GM19372 (cell line): Measurements from ENCODE around the gene MIER3.
A peak's percentile ranks its signal among the peaks of the same experiment; 100 is the strongest.

ENCODE experiments used
- ATAC-seq: cut with Tn5 transposase; IDR thresholded peaks from one replicate; pipeline ENCODE4 v1.9.1; 2021; ENCODE audit warnings: mild to moderate bottlenecking, low read depth, moderate library complexity; ENCODE audit not compliant: unreplicated experiment

MIER3 gene

DNA sequence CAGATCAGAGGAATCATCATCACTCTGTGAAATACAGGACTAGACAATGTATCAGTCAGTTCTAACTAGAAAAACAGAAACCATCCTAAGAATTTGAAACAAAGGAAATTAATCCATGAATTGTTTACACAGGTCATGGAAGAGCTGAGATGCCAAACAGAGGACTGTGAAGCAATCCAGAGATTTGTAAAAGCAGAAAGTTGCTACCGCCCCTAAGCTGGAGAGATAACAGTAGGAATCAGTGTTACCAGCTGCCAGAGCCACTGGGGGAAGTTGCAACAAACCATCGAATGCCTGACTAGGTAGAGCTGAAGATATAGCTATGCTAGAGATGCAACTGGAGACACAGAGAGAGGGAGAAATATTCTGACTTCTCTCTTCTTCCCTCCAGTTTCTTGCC lies 10.4 kb upstream of the MIER3 start:
- ATAC-seq: no peak

GRCh38 chr5:56961746-56962145 lies 9.8 kb upstream of the MIER3 start:
- no peak for ATAC-seq

GRCh38 chr5:56959326-56959725 lies 7.4 kb upstream of the MIER3 start:
- ATAC-seq: no peak

DNA sequence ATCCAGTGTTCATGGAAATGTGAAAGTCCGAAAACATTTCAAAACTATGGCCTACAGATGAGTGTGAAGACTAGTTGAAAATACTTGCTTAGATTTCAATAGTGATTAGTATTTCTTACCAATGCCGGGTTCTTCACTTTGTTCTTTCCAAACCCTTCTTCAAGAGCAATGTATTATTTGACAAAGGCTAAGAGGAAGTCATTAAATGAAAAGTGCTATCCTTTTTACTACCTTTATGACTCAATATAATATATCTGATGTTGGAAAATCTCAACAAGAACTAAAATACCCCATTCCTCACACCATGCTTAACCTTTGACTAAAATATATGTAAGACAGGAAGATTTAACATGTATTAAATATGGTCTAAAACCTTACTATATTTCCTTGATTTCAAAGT lies 6.7 kb upstream of the MIER3 start:
- no peak for ATAC-seq

DNA sequence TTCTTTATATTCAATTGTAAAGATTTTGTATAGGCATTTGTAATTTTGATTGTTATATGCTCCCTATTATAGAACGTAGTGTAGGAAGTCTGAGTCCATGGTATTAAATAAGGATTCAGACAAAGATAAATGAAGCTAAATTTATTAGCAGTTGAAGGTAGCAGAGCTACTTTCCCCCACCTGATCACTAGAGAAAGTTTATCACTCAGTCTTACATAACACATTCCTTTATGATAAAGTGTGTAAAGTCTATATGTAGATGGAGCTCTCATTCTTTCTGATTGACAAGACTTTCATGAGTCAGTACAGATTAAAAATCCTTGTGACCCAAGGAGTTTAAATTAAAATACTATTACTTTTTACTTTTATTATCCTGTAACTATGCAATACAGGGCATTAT lies 2.3 kb upstream of the MIER3 start:
- no peak for ATAC-seq

DNA sequence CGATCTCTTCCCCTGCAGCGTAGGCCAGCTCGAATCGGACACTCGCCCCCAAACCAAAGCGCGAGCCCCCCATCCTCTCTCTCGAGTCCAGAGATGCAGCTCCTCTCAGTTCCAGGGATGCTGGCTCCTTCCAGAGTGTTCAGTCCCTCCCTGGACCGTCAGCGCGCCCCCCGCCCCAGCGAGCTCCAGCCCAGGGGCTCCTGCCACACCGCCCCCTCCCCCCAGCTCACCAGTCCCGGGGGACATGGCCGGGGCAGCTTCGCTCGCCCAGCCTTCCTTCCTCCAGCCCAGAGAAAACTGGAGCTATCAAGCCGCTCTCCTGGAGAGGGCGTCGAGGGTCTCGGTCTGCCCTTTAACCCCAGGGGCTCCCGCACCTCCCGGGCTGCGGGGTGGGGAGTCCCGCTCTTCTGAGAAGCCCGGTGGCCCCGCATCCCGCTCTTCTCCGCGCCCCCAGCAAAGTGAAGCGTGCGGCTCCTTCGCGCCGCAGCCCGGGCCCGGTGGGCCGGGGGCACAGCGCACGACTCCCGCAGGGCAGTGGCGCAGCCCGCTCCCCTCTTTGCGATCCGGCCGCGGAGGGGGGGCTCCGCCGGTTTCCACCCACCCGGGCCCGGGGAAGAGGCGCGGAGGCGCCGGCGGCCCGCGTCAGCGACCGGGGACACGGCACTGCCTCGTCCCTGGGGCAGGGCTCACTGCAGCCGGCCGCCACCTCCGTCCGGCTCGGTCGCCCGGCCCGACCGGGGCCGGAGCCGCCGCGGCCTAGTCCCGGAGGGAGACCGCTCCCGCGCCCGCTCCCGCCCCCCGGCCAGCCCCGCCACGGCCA lies 587 bp downstream of the MIER3 start:
- ATAC-seq: peak; percentile 43

GRCh38 chr5:56950626-56951125 lies 1.2 kb downstream of the MIER3 start:
- ATAC-seq: peak; percentile 38

DNA sequence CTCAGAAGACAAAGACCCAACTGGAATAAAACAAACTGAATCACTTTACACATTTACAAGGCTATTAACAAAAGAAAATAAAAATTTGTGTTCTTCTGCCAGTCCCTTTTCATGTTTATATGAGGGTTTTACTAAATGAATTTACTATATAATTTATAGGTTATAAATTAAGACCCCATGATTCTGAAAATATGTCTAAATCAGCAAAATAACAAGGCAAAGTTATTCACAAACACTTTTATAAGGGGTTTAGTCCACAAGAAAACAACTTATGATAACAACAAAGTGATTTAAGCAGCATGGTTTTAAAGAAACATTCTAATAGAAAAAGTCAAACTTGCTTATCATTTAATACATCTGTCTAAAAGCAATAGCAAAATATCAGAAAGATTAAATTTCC lies 4.9 kb downstream of the MIER3 start:
- ATAC-seq: no peak

DNA sequence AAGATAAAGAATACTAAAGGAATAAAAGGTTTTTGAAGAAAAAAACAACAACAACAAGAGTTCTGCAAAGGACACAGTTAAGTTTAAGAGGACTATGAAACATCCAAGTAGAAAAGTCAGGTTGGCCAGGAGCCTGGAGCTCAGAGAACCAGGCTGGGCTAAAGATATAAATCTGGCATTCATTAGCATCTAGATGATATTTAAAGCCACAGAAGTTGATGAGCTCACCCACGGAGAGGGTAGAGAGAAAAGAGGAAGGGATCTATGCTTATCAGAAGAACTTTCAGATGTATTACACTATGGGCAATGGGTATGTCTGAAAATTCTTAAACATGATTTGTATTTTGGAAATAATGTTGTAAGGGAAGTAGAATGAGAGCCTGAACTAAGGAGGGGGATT lies 9.9 kb downstream of the MIER3 start:
- ATAC-seq: no peak

GRCh38 chr5:56938858-56939257 lies 13.1 kb downstream of the MIER3 start:
- ATAC-seq: no peak

DNA sequence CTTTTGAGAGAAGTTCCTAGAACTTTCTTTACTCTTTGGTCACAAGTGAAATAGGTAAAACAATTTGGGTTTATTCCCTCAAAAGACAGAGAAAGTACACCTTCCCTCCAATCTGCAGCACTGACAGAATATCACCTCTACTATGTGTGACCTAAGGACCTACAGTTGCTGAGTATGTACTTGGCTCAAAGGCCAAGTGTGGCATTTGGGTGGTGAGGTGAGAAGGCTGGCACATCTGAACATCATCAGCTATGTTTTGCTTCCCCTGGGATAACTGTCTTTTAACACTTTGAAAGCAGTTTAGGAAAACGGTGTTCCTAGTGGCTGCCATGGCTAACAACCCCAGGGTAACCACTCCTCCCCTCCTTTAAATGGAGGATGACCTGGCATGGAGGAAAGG lies 17.6 kb downstream of the MIER3 start:
- ATAC-seq: no peak

DNA sequence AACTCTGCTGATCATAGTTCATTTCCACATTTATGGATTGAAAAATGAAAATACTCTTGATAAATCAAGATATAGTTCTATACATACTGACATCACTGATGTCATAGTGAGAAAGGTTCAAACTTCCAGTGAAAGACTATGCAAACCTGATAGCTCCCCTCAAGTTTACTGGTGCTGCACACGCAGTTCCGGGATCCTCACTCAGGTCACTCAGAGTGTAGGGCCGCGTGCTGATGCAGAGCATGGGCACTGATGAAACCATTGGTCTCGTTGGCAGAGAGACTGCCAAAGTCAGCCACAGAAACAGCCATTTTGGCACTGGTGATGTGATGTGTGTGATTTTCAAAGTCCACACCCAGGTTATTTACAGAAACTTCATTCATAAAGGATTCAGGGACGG lies 29.0 kb downstream of the MIER3 start:
- no peak for ATAC-seq

GRCh38 chr5:56919942-56920662 lies 31.8 kb downstream of the MIER3 start:
- ATAC-seq: no peak

DNA sequence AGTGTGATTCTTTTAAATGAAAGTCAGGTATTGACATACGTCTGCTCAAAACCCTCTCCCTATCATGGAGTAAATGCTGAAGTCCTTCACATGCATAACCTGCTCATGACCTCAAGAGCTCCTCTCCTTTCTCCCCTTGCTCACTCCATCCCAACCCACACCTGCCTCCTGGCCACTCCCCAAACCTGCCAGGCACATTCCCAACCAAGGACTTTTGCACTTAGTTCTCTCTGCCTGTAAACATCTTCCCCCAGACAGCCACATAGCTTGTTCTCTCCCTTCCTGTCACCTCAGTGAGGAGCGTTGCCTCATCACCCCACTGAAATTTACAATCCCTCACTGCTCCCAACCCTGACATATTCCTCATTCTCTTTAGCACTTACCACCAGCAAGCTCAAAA lies 33.9 kb downstream of the MIER3 start:
- no peak for ATAC-seq

DNA sequence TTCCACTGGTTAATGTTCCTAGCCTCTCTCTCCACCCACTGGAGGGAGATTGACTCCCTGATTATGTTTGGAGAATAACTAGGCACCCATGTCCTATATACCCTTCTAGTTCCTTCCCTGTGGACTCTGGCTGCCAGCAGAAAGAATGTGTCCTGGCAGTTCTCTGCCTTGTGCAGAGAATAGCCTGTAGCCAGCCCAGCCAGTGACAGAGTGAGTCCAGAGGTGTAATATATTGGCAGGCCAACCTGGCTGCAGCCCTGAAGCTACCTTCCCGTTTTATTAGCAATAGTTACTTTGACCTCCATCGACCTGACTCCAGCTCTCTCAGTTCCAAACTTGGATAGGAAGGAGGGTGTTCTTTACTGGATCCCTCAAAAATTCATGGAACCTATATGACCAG lies 34.4 kb downstream of the MIER3 start:
- ATAC-seq: no peak

- ATAC-seq: no peak
Observed at GRCh38 chr5:56914678-56915077, 37.2 kb downstream of the MIER3 start.

DNA sequence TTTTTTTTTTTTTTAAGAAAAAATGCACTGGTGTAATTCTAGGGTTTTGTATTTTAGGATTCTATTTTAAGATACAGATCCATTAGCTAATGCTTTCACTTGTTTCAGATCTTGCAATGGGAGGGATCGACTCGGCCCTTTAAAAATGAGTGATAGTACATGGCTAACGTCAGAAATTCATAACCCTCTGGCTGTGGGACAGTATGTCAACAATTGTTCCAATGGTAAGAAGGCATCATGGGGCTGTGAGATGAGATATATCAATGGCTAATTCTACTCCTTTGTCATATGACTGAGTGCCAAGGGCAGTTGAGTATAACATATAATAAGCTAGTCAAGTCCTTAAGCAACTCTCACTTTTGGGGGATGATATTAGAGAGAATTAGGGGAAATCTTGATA lies 38.2 kb downstream of the MIER3 start:
- no peak for ATAC-seq

DNA sequence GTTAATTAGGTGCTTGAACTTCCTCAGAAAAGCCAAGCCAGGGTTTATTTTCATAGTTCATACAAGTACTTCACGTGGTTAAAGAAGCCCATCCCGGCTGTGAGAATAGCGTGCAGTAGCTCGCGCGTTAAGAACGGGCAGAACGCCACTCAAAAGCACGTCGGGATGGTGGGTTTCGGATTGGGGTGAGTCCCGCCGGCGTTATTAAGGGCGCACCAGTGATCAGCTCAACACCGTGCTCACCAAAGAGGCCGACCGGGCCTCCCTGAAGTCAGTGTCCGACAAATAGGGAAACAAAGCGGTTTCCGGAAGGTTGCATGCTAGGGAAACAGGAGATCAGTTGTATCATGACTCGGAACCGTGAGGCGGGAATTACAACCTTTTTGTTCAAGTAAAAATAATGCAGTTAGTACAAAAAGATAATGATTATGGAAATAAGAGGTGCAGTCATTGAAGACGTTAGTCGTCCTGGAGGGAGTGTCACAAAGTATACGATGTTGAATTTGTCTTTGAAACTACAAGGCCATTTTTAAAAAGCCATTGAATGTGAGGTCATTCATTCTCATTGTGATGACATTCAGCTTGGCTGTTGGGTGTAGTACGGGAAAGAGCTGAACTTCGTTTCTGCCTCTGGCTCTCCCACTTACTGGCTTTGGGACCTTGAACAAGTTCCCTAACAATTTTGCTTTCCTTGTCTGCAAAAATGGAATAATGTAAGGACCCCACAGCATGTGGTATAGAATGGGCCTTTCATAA lies 41.5 kb downstream of the MIER3 start:
- ATAC-seq: peak; percentile 14

GRCh38 chr5:56909294-56910209 lies 42.4 kb downstream of the MIER3 start, which contains the start of gene SETD9:
SETD9 (plus strand) TSS chr5:56909596; CDS start chr5:56909646, 50 bp downstream.
- peak; percentile 81 for ATAC-seq

- peak; percentile 33 for ATAC-seq
Observed at GRCh38 chr5:56908942-56909293, 43.0 kb downstream of the MIER3 start.
